GM19193 (cell line): ENCODE results near the gene RNF225.
A peak's percentile ranks its signal among the peaks of the same experiment; 100 is the strongest.

Experiments used
- POLR2A ChIP-seq: IDR thresholded peaks from 4 replicates; pipeline ENCODE4 v1.6.1; 2011; ENCODE audit not compliant: insufficient read depth, insufficient read length; ENCODE audit errors: extremely low read depth

Gene RNF225

DNA sequence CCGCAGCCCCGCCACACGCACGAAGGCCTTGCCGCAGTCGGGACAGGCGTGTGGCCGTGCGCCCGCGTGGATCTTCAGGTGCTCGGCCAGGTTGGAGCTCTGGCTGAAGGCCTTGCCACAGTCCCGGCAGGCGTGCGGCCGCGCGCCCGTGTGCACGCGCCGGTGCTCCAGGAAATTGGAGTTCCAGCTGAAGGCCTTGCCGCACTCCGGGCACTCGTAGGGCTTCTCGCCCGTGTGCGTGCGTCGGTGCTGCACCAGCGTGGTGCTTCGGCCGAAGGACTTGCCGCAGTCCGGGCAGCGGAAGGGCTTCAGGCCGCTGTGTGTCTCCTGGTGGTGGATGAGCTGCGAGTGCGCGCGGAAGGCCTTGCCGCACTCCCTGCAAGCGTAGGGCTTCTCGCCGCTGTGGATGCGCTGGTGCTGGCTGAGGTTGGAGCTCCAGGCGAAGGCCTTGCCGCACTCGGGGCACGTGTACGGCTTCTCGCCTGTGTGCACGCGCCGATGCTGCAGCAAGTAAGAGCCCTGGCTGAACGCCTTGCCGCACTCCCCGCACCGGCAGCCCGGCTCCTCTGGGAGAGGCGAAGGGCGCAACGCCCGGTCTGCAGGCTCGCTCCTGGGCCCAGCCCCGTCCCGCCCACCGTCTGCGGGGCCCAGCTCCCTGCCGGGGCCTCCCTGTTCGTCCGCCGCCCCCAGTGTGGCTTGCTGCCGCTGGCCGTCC, 38.5 kb upstream of the RNF225 start:
- TF ChIP-seq POLR2A = no peak

DNA sequence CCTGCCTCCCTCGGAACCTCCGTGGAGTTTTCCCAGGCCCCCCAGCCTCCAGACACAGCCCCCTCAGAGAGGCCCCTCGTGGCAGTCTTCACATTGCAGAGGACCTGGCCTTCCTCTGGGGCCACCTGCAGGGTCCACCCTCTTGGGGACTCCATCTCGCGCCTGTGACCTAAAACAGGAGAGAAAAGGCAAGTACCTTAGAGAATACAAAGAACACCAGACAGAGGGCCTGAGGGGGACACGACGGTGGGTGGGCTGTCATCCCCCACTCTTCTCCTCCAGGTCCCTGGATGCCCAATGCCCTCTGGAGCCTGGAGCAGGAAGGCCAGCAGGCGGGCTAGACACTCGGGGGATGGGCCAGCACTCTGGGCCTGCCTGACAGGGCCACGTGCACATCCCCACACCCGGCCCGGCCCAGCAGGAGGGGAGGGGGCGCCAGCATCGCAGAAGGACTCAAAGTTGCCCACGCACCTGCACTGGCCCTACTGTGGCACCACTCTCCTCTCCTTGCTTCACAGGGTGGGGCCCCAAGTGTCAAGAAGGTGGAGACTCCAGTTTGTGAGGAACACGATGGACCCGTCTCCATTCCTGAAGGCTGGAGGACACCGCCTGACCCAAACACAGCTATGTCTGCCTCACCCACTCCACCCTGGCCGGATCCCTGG, 37.8 kb upstream of the RNF225 start:
- TF ChIP-seq POLR2A = no peak

- TF ChIP-seq POLR2A = no peak
Observed at GRCh38 chr19:58361900-58362271, 33.6 kb upstream of the RNF225 start.

DNA sequence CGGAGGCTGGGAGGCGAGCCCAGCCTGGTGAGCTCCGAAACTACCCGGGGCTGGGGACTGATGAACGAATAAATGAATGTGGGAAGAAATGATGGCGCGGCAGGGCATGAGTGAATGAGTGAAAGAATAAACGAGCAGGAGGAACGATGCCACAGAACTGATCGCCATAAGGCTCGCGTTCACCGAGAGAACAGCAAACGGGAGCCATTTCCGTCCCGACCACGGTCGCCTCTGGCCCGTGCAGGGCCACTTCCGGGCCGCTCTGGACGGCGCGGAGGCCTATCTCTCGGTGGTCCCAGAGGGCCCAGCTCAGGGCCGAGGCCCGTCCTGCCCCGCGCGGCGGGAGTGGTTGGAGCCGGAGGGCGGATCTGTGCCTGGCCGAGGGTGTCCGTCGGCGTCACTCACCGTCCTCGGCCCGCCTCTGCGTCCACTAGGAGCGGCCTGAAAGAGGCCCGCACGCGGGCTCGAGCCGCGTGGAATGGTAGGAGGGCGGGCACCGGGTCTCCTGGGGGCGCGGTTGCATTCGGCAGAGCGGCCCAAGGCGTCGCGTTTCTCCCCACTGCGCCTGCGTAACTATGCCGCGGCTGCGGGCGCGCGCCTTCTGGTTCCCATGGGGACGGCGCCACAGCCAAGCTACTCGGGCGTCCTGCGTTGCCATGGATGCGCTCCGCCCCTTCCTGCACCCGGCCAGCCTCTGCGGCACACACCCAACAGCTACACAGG, 33.0 kb upstream of the RNF225 start, which contains the start of gene ZNF497:
TSS of gene ZNF497 (minus strand) at position 480 of the 723 bp plus-strand sequence. CDS start 5,116 bp downstream, outside the sequence.
- peak; percentile 81 for TF ChIP-seq POLR2A

DNA sequence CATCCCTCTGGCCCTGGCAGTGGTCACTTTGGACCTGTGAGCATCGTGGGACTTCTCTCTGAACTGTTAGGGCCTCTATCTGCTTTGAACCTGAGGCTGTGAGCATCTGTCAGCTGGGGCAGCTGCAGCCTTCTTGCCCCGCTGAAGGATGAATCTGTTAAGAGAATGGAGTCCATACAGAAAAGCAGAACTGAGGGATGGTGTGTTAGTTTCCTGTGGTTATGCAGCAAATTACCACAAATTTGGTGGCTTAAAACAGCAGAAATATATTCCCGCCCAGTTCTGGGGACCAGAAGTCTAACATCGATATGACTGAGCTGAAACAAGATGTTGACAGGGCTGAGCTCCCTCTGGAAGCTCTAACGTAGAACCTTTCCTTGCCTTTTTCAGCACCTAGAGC, 31.3 kb upstream of the RNF225 start:
- no peak for TF ChIP-seq POLR2A

- no peak for TF ChIP-seq POLR2A
Observed at GRCh38 chr19:58366585-58367430, 28.6 kb upstream of the RNF225 start.

GRCh38 chr19:58367698-58368454, 27.6 kb upstream of the RNF225 start:
- TF ChIP-seq POLR2A = no peak

DNA sequence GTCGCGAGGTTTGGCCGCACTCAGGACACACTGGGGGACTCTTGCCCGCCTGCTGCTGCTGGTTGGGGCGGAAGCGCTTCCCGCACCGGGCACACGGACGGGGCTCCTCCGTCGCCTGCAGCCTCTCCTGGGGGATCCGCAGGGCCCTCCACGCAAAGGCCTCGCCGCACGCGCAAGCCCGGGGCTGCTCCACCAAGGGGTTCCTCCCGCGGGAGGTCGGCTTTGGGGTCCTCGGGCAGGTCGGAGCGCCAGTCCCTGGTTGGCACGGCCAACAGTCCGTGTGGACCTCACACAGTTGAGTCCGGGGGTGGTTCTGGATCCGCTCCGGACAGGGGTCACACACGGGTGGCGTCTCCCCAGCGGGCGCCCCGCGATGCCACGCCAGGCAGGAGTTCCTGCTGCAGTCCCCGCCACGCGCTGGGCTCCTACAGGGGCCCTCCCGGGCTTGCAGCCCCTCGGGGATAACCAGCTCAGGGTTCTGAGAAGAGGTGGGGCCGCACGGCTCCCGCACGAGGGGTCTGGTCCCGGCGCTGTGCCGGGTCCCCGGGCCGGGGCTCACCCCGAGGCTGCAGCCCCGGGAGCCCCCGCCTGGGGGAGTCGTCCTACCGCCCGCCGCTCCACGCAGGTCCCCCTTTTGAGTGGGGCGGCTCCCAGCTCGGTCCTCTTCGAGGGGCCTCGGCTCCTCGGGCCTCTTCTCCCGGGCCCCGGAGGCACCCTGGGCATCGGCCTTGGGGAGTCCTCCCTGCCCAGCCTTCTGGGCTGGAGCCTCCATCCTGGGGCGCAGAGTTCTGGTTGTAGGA, 26.7 kb upstream of the RNF225 start:
- TF ChIP-seq POLR2A = no peak

- no peak for TF ChIP-seq POLR2A
Observed at GRCh38 chr19:58372311-58373133, 22.9 kb upstream of the RNF225 start.

DNA sequence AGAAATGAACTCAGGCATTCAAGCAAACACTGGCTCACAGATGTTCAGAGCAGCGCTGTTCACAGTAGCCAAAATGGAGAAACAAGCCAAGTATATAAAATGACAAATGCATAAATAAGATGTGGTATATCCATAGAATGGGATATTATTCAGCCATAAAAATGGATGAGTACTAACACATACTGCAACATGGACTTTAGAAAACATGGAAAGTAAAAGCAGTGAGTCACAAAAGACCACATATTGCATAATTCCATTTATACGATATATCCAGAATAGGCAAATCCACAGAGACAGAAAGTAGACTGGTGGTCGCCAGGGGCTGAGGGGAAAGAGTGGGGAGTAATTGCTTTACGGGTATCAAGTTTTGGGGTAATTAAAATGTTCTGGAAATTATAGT, 21.3 kb upstream of the RNF225 start:
- no peak for TF ChIP-seq POLR2A

- no peak for TF ChIP-seq POLR2A
Observed at GRCh38 chr19:58379246-58379645, 16.2 kb upstream of the RNF225 start.

DNA sequence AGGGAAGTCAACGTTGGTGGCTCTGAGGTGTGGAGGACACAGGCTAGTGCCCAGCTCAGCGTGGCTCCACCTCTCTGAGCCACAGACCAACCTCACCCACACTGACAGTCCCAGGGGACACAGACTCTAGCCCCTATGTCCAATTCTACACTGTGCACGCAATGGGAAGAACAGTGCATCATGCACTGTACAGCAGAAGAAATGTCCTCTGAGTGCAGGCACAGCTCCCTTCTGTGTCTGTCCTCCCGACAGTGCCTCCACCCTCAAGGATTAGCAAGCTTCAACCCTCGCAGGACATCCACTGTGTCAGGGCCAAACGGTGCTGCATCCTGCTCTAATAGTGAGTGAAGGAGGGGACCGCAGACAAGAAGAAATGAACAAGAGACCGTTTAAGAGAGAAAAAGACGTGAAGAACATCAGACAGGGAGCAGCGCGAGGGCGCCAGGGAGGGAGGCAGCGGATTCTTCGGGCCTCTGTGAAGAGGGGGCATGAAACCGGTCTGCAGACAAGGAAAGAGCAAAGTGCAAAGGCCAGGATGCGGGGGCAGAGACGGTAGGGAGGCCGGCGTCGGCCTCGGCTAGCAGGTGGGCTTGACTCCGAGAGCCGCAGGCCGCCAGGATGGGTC, 15.3 kb upstream of the RNF225 start:
- no peak for TF ChIP-seq POLR2A
